Mesendoderm (in vitro differentiated cells): Measurements from ENCODE around the gene RASSF8.

Source experiments
- DNase-seq: peaks from one replicate; pipeline ENCODE4 v3.0.0; 2013
- H2AK5ac ChIP-seq: 2 replicates; pipeline ENCODE4 v1.6.1; 2013; ENCODE audit warnings: low read length, inconsistent platforms
- H2BK120ac ChIP-seq: 2 replicates; pipeline ENCODE4 v1.6.1; 2013; ENCODE audit warnings: low read depth, mild to moderate bottlenecking, low read length, moderate library complexity, mixed read lengths
- H2BK15ac ChIP-seq: replicated peaks from 2 replicates; pipeline ENCODE4 v1.6.1; 2013; ENCODE audit warnings: low read depth, mild to moderate bottlenecking, moderate library complexity
- H2BK5ac ChIP-seq: 2 replicates; pipeline ENCODE4 v1.6.1; 2013; ENCODE audit warnings: low read length, inconsistent platforms
- H3K18ac ChIP-seq: 2 replicates; pipeline ENCODE4 v1.6.1; 2013; ENCODE audit warnings: mild to moderate bottlenecking, low read length, mixed read lengths
- H3K23ac ChIP-seq: one replicate; pipeline ENCODE4 v1.6.1; 2013; ENCODE audit warnings: low read length
- H3K27ac ChIP-seq: 2 replicates; pipeline ENCODE4 v1.5.1; 2013; ENCODE audit warnings: low read depth, mild to moderate bottlenecking, inconsistent platforms, low read length, moderate library complexity
- H3K27me3 ChIP-seq: 2 replicates; pipeline ENCODE4 v1.6.1; 2013; ENCODE audit warnings: low read length, control low read depth, mild to moderate bottlenecking, inconsistent platforms; ENCODE audit not compliant: insufficient read depth, poor library complexity
- H3K36me3 ChIP-seq: 2 replicates; pipeline ENCODE4 v1.6.1; 2013; ENCODE audit warnings: low read length, inconsistent platforms; ENCODE audit not compliant: control insufficient read depth, insufficient read depth
- H3K4ac ChIP-seq: one replicate; pipeline ENCODE4 v1.6.1; 2013; ENCODE audit warnings: low read depth, mild to moderate bottlenecking, low read length, moderate library complexity
- H3K4me1 ChIP-seq: 2 replicates; pipeline ENCODE4 v1.6.1; 2013; ENCODE audit warnings: low read depth, low read length, inconsistent platforms; ENCODE audit not compliant: control insufficient read depth
- H3K4me2 ChIP-seq: 2 replicates; pipeline ENCODE4 v1.6.1; 2013; ENCODE audit warnings: low read length
- H3K4me3 ChIP-seq: 2 replicates; pipeline ENCODE4 v1.5.1; 2013; ENCODE audit warnings: mild to moderate bottlenecking, low read length
- H3K56ac ChIP-seq: one replicate; pipeline ENCODE4 v1.6.1; 2013; ENCODE audit warnings: low read length
- H3K79me1 ChIP-seq: 2 replicates; pipeline ENCODE4 v1.6.1; 2013; ENCODE audit warnings: low read length, inconsistent platforms
- H3K79me2 ChIP-seq: 2 replicates; pipeline ENCODE4 v1.6.1; 2013; ENCODE audit warnings: mild to moderate bottlenecking, low read length; ENCODE audit not compliant: control insufficient read depth, insufficient read depth
- H3K9ac ChIP-seq: 2 replicates; pipeline ENCODE4 v1.6.1; 2013; ENCODE audit warnings: low read length, inconsistent platforms
- H4K5ac ChIP-seq: one replicate; pipeline ENCODE4 v1.6.1; 2013; ENCODE audit warnings: low read length
- H4K8ac ChIP-seq: one replicate; pipeline ENCODE4 v1.6.1; 2013; ENCODE audit warnings: low read depth, mild to moderate bottlenecking, control low read depth, low read length, moderate library complexity
- WGBS: extraction: QIAGEN DNeasy Blood & Tissue Kit; methylation state at CpG from one replicate; pipeline ENCODE4 v1.1.7; 2013; ENCODE audit warnings: low lambda C conversion rate, missing lambda C conversion rate; ENCODE audit not compliant: insufficient coverage; ENCODE audit errors: extremely low coverage; 5-methylcytosine and 5-hydroxymethylcytosine counted together

The RASSF8 gene

DNA sequence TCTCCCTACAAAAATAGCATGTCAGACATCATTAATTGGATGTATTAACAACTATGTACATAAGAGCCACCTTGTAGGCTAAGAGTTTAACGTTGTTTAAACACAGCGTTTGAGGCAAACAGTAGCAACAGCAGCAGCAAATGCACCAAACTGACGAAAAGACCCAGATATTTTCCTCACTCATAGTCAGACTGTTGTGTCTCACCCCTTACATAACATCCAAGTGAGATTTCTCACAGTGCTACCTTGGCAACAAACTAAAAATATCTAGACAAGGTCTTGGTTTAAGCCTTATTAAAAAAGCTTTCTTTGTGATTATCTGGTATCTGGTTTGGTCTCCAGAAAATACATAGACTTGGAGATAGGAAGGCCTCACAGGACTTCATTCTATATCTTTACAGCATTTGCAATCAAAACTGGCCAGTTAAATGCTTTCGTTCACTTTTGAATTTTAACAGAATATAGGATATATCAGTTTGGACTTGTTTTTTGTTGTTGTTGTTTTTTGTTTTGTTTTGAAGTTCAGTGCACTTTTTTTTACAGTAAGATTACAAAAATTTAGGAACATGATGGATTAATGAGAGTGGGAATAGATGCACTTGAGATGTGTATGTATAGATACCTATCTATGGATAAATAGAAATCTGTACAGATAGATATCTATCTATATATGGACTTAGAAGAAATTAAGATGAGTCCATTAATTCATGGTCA, 162.2 kb downstream of the RASSF8 start:
- H3K56ac ChIP-seq = no peak overlapping the region
- no CpG with 5 or more reads among the region's 4 CpGs for WGBS
- H3K18ac ChIP-seq = no peak overlapping the region
- no peak overlapping the region for H3K4ac ChIP-seq
- H3K9ac ChIP-seq = no peak overlapping the region
- no peaks in the 10 kb centered on the region for H3K79me2 ChIP-seq
- H3K4me1 ChIP-seq = peaks cover 4% of the 10 kb centered on the region
- no peak for DNase-seq
- H2AK5ac ChIP-seq = no peak overlapping the region
- no peaks in the 10 kb centered on the region for H3K36me3 ChIP-seq
- H2BK15ac ChIP-seq = no peak overlapping the region
- H3K79me1 ChIP-seq = no peaks in the 10 kb centered on the region
- no peak overlapping the region for H3K23ac ChIP-seq
- H3K4me2 ChIP-seq = no peak overlapping the region
- H3K27me3 ChIP-seq = peaks cover 38% of the 10 kb centered on the region
- H2BK120ac ChIP-seq = no peak overlapping the region
- no peak overlapping the region for H2BK5ac ChIP-seq
- H4K8ac ChIP-seq = no peak overlapping the region
- no peak overlapping the region for H4K5ac ChIP-seq
- H3K4me3 ChIP-seq = no peak overlapping the region
- H3K27ac ChIP-seq = no peak overlapping the region

DNA sequence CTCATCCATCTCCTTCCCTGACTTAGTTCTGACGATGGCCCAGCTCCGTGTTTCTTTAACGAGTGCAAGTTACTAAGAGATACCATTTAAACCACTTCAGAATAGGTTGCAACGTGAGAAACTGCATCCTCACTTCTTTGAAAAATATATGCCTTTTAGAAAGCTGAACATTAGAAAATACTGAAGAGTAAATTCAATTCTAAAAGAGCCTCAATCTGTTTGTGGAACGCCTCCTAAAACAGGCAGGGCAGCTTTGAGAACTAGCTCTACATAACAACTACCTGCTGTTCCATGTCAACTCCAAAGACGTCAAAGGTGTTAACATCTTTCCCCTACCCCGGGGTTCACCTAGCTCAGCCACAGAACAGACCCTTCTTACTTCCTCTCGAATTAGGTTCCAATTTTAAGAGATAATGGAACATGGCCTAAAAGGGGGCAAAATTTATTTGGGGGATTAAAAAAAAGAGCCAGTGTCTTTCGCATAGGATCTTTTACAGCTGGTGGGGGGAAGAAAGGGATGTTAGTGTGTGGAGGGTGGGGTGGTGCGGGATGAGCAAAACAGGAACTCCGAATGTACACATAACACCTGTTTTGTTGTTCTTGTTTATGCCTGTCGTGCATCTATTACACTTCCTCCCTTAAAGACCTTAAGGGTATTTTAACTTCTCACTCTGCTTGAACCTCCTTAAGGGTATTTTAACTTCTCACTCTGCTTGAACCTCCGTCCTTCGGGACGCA, 163.0 kb downstream of the RASSF8 start:
- no peak overlapping the region for H3K4ac ChIP-seq
- H3K23ac ChIP-seq = no peak overlapping the region
- H3K36me3 ChIP-seq = no peaks in the 10 kb centered on the region
- no peaks in the 10 kb centered on the region for H3K79me1 ChIP-seq
- no peak overlapping the region for H2AK5ac ChIP-seq
- no peak overlapping the region for H2BK15ac ChIP-seq
- H3K27ac ChIP-seq = no peak overlapping the region
- H3K9ac ChIP-seq = no peak overlapping the region
- H4K5ac ChIP-seq = no peak overlapping the region
- H3K4me1 ChIP-seq = peaks cover 4% of the 10 kb centered on the region
- no peak overlapping the region for H2BK120ac ChIP-seq
- no peak overlapping the region for H3K56ac ChIP-seq
- H3K4me3 ChIP-seq = no peak overlapping the region
- H3K27me3 ChIP-seq = peaks cover 38% of the 10 kb centered on the region
- no peaks in the 10 kb centered on the region for H3K79me2 ChIP-seq
- no peak overlapping the region for H3K18ac ChIP-seq
- WGBS = no CpG with 5 or more reads among the region's 15 CpGs
- peak overlapping the region; percentile 46 for H3K4me2 ChIP-seq
- H2BK5ac ChIP-seq = no peak overlapping the region
- no peak for DNase-seq
- no peak overlapping the region for H4K8ac ChIP-seq

DNA sequence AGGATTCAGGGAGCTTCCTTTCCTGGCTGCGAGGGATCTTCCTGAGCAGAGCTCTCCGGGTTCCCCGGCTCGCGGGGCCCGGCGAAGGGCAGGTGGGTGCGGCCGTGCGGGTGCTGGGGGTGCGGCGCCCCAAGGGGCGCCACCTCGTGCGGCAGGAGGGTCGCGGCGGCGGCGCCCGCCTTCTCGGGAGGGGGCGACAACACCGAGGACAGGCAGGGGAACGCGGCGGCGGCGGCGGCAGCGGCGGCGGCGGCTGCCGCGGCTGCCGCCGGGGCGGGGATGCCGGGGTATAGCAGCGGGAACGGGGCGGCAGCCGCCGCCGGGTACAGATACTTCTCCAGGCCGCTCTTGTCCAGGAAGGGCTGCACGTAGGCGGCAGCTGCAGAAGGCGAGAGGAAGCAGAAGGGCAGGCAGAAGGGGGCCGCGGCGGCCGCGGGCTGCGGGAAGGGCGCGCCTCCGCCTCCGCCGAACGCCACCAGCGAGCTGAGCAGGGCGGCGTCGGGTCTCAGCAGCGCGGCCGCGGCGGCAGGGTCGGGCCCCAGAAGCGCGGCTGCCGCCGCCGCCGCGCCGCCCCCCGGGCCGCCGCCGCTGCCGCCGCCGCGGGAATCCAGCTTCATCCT, 163.7 kb downstream of the RASSF8 start:
- no peak overlapping the region for H3K27ac ChIP-seq
- no peak overlapping the region for H3K4ac ChIP-seq
- no CpG with 5 or more reads among the region's 88 CpGs for WGBS
- no peak overlapping the region for H4K5ac ChIP-seq
- peak overlapping the region; percentile 23 for H3K4me3 ChIP-seq
- H3K27me3 ChIP-seq = peaks cover 42% of the 10 kb centered on the region
- H3K79me2 ChIP-seq = no peaks in the 10 kb centered on the region
- H3K23ac ChIP-seq = no peak overlapping the region
- no peak overlapping the region for H2AK5ac ChIP-seq
- H3K4me2 ChIP-seq = peak overlapping the region; percentile 64
- H4K8ac ChIP-seq = no peak overlapping the region
- H3K36me3 ChIP-seq = no peaks in the 10 kb centered on the region
- H3K56ac ChIP-seq = peak overlapping the region; percentile 54
- DNase-seq = peak; percentile 19
- H2BK5ac ChIP-seq = no peak overlapping the region
- H2BK120ac ChIP-seq = no peak overlapping the region
- peak overlapping the region; percentile 45 for H3K9ac ChIP-seq
- H2BK15ac ChIP-seq = no peak overlapping the region
- peak overlapping the region; percentile 34 for H3K18ac ChIP-seq
- no peaks in the 10 kb centered on the region for H3K4me1 ChIP-seq
- H3K79me1 ChIP-seq = no peaks in the 10 kb centered on the region

DNA sequence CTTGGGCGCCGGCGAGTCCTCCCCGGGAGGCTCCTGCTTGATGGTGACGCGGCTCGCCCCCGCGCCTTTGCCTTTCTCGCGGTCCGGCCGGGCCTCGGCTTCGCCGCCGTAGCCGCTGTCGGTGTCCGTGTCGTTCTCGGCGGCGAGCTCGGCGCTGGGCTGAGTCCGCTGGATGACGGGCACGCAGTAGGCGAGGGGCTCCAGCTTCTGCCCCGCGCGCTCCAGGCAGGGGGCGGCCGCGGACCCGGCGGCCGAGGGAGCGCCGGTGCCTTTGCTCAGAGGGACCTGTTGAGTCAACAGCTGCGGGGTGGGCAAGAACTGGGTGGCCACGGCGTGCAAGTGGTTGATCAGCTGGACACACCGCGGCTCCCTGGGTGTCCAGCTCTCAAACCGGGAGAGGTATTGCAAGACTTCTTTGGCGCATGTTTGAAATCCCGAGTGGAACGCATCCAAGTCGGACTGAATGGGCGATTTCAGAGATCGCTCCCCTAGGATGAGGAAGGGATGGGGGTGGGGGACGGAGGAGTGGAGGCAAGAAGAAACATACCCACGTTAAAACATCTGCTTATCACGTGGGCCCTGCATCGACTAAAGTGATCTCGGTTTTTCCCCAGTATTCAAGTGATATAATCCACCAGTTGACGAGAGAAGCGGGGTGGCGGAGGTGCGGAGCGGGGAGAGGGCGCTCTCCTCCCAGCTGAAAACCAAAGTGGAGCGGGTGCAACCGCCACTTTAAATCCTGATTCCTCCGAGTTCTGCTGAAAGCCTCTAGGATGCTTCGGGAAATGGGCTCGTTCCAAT, 164.4 kb downstream of the RASSF8 start:
- H3K9ac ChIP-seq = peak overlapping the region; percentile 37
- H3K27ac ChIP-seq = no peak overlapping the region
- no peak for DNase-seq
- H3K4ac ChIP-seq = no peak overlapping the region
- no peak overlapping the region for H3K4me3 ChIP-seq
- no peak overlapping the region for H2BK120ac ChIP-seq
- H3K56ac ChIP-seq = peak overlapping the region; percentile 54
- peaks cover 48% of the 10 kb centered on the region for H3K27me3 ChIP-seq
- no peaks in the 10 kb centered on the region for H3K36me3 ChIP-seq
- no peak overlapping the region for H2BK15ac ChIP-seq
- no peaks in the 10 kb centered on the region for H3K79me2 ChIP-seq
- H3K4me1 ChIP-seq = no peaks in the 10 kb centered on the region
- H4K5ac ChIP-seq = no peak overlapping the region
- H2AK5ac ChIP-seq = no peak overlapping the region
- peak overlapping the region; percentile 51 for H3K4me2 ChIP-seq
- H3K79me1 ChIP-seq = no peaks in the 10 kb centered on the region
- no peak overlapping the region for H2BK5ac ChIP-seq
- WGBS = no CpG with 5 or more reads among the region's 69 CpGs
- no peak overlapping the region for H3K23ac ChIP-seq
- peak overlapping the region; percentile 34 for H3K18ac ChIP-seq
- no peak overlapping the region for H4K8ac ChIP-seq

DNA sequence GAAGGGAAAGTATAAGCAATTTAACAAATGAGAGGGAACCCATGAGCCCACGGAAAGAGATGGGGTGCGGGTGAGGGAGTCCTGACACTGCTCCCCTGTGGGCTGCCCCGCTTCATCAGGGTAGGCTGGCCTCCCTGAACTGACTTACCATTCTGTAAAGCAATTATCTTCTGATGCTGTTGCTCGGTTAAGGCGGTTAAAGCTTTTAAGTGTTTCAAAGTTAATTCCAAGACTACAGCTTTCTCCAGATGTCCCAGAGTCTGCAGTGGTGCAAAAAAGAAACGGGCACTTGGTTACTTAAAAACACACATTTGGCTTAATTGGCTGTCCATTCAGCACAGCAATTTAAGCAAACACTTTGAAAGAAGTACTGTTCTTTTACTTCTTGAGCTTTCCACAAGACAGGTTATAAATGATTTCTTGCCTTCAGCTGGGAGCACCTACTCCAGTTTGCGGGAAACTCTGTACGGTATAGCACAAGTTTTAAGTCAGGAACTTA, 165.0 kb downstream of the RASSF8 start:
- Histone ChIP-seq H4K8ac (no peak overlapping the region), H3K79me1 (no peaks in the 10 kb centered on the region), H3K4me3 (no peak overlapping the region), H3K4ac (no peak overlapping the region), H2BK15ac (no peak overlapping the region), H3K23ac (no peak overlapping the region), H3K4me1 (no peaks in the 10 kb centered on the region), H4K5ac (no peak overlapping the region), H3K4me2 (no peak overlapping the region), H3K27ac (no peak overlapping the region), H3K9ac (no peak overlapping the region), H3K56ac (no peak overlapping the region), H3K36me3 (no peaks in the 10 kb centered on the region), H2BK120ac (no peak overlapping the region), H3K79me2 (no peaks in the 10 kb centered on the region), H2AK5ac (no peak overlapping the region), H2BK5ac (no peak overlapping the region), H3K27me3 (peaks cover 51% of the 10 kb centered on the region), H3K18ac (no peak overlapping the region)
- DNase-seq = no peak
- no CpG with 5 or more reads among the region's 8 CpGs for WGBS
